Activated B cell treated with CpG ODN at 0.5 μM for 24 hours (primary cell): ENCODE results near the gene TESPA1. TPM values are rescaled to one million over a fixed set of nuclear protein-coding genes. Genes with fewer than 3 reads are reported as not detected.

Source experiments
- ATAC-seq: fragments of 200-7000 bp; cut with Tn5 transposase; one replicate; pipeline ENCODE4 v1.10.0; 2021; ENCODE audit warnings: low read depth, mild to moderate bottlenecking, moderate library complexity
- CTCF ChIA-PET: fragments of 350-600 bp; sonication (Branson Sonifier 250); formaldehyde crosslinking; loops from one replicate; lab custom pipeline; 2021; ENCODE audit warnings: antibody characterized with exemption; lab: Charles Lee
- POLR2A ChIA-PET: fragments of 350-600 bp; sonication (Branson Sonifier 250); formaldehyde crosslinking; loops from one replicate; lab custom pipeline; 2021; ENCODE audit warnings: antibody characterized with exemption; lab: Charles Lee
- DNase-seq: peaks from one replicate; pipeline ENCODE4 v3.0.0; 2022
- H3K27ac Mint-ChIP-seq: one replicate; pipeline ENCODE4 v1.8.0; 2020; ENCODE audit warnings: mixed read lengths
- H3K27me3 Mint-ChIP-seq: one replicate; pipeline ENCODE4 v1.8.0; 2021; ENCODE audit warnings: mixed read lengths
- H3K36me3 Mint-ChIP-seq: one replicate; pipeline ENCODE4 v1.8.0; 2021; ENCODE audit warnings: low read depth, mixed read lengths
- H3K4me1 Mint-ChIP-seq: one replicate; pipeline ENCODE4 v1.8.0; 2021; ENCODE audit warnings: mixed read lengths
- H3K4me3 Mint-ChIP-seq: one replicate; pipeline ENCODE4 v1.8.0; 2020; ENCODE audit warnings: mild to moderate bottlenecking, mixed read lengths
- H3K9me3 Mint-ChIP-seq: one replicate; pipeline ENCODE4 v1.8.0; 2020; ENCODE audit warnings: mixed read lengths
- intact Hi-C: fragments of 100-400 bp; cut with micrococcal nuclease; formaldehyde crosslinking; loops from one replicate; pipeline ENCODE4 v1.15.1; 2024
- total RNA-seq: library from RNA; stranded (reverse); gene quantifications from 2 replicates; pipeline ENCODE4 v1.2.3, GENCODE V29; 2022
- TF ChIP-seq, protein P1 (sequence below): fragments of 200-600 bp; IDR thresholded peaks from one replicate; pipeline ENCODE4 v1.8.0; 2022; ENCODE audit warnings: antibody characterized with exemption, mild to moderate bottlenecking

Gene TESPA1
- total RNA-seq, 1 donor from 2014 or later, result 35.5 TPM

DNA sequence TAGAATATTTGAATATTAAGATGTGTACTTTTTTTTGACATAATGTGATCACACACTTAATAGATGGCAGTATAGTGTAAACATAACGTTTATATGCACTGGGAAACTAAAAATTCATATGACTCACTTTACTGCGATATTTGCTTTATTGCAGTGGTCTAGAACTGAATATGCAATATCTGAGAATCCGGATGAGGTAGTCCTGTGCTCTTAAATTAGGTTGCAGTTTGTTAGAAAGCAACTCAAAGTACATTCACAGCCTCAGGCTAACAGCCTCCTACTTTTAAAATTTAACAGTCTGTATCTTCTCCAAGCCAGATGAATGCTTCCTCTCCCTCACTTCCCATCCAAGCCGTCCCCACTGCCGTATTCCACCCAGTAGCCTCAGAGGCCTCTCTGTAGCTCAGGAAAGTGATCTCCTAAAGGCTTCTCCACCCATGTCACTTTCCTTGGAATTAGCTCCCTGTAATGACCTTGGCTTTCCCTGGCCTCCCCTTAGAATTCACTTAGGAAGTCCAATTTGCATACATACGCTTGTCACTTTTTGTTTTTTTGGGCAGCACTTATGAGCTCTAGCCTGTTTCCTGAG, 43.7 kb downstream of the TESPA1 start:
- Mint-ChIP-seq H3K27me3 (no peaks in the 10 kb centered on the region), H3K4me3 (no peak overlapping the region), H3K36me3 (no peaks in the 10 kb centered on the region), H3K27ac (no peak overlapping the region), H3K9me3 (no peaks in the 10 kb centered on the region), H3K4me1 (peaks cover 4% of the 10 kb centered on the region)
- TF ChIP-seq, protein P1, sequence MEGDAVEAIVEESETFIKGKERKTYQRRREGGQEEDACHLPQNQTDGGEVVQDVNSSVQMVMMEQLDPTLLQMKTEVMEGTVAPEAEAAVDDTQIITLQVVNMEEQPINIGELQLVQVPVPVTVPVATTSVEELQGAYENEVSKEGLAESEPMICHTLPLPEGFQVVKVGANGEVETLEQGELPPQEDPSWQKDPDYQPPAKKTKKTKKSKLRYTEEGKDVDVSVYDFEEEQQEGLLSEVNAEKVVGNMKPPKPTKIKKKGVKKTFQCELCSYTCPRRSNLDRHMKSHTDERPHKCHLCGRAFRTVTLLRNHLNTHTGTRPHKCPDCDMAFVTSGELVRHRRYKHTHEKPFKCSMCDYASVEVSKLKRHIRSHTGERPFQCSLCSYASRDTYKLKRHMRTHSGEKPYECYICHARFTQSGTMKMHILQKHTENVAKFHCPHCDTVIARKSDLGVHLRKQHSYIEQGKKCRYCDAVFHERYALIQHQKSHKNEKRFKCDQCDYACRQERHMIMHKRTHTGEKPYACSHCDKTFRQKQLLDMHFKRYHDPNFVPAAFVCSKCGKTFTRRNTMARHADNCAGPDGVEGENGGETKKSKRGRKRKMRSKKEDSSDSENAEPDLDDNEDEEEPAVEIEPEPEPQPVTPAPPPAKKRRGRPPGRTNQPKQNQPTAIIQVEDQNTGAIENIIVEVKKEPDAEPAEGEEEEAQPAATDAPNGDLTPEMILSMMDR, result no peak
- intact Hi-C loops, result no loop called here
- ChIA-PET POLR2A (no interaction called here), CTCF (no interaction called here)
- no peak for DNase-seq
- ATAC-seq, result no peak

DNA sequence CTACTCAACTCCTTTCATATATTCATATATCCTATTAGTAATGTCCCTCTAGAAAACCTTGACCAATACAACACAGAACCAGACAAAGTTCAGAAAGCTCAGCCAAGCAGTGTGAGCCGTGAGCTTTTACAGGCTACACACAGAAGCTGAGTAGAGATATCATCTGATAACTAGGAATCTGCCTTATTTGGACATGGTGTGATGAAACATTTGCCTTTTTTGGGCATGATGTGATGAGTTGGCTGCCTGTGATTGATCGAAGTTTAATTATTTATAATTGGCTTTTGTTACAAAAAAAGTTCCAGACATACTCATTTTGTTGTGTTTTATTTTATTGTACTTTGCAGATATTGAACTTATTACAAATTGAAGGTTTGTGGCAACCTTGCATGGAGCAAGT, 46.6 kb downstream of the TESPA1 start:
- TF ChIP-seq, protein P1, result no peak
- Mint-ChIP-seq H3K27ac (no peak overlapping the region), H3K36me3 (no peaks in the 10 kb centered on the region), H3K9me3 (no peaks in the 10 kb centered on the region), H3K4me1 (peaks cover 10% of the 10 kb centered on the region), H3K27me3 (no peaks in the 10 kb centered on the region), H3K4me3 (no peak overlapping the region)
- ATAC-seq (no peak), DNase-seq (no peak)
- CTCF ChIA-PET, result no interaction called here
- POLR2A ChIA-PET, result no interaction called here
- intact Hi-C loops, result no loop called here

DNA sequence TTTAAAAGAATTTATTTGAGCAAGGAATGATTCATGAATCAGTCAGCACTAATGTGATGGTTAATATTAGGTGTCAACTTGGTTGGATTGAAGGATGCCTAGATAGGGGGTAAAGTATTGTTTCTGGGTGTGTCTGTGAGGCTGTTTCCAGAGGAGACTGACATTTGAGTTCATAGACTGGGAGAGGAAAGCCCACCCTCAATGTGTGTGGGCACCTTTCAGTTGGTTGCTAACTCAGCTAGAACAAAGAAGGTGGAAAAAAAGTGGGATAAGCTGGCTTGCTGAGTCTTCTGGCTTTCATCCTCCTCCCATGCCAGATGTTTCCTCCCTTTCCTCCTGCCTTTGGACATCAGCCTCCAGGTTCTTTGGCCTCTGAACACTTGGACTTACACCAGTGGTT, 47.2 kb downstream of the TESPA1 start:
- Mint-ChIP-seq H3K9me3 (no peaks in the 10 kb centered on the region), H3K4me1 (peaks cover 10% of the 10 kb centered on the region)
- TF ChIP-seq, protein P1, result no peak

DNA sequence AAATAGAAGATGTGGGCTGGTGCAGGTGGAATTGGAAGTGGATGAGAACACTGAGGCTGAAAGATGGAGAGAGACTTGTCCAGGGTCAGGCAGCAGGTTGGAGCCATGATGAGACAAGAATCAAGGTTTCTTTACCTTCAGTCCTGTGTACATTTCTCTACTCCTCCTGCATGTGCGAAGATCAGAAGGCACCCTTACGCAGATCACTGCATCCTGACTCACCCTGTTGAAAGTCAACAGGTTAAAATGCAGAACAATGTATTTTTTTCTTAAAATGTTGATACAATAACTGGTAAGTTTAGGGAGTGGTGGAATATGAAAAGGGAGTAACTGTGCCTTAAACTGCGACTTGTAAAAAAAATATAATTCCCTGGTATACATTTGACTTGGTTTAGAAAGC, 47.8 kb downstream of the TESPA1 start:
- CTCF ChIA-PET, result interaction anchor here (1.6 kb wide), 1 partner anchor 135 kb away, joined by 3 read pairs; no protein-coding TSS in a partner anchor
- Mint-ChIP-seq H3K4me1 (peaks cover 10% of the 10 kb centered on the region), H3K27ac (no peak overlapping the region), H3K9me3 (no peaks in the 10 kb centered on the region), H3K4me3 (no peak overlapping the region), H3K27me3 (no peaks in the 10 kb centered on the region), H3K36me3 (no peaks in the 10 kb centered on the region)
- intact Hi-C loops, result no loop called here
- no peak for ATAC-seq
- POLR2A ChIA-PET, result no interaction called here
- TF ChIP-seq, protein P1, result no peak
- DNase-seq, result no peak

More for the DNA sequence above, 47.2 kb downstream of the TESPA1 start:
- ATAC-seq (no peak), DNase-seq (no peak)
- CTCF ChIA-PET, result no interaction called here
- Mint-ChIP-seq H3K27ac (no peak overlapping the region), H3K27me3 (no peaks in the 10 kb centered on the region), H3K36me3 (no peaks in the 10 kb centered on the region), H3K4me3 (no peak overlapping the region)
- intact Hi-C loops, result no loop called here
- POLR2A ChIA-PET, result no interaction called here

DNA sequence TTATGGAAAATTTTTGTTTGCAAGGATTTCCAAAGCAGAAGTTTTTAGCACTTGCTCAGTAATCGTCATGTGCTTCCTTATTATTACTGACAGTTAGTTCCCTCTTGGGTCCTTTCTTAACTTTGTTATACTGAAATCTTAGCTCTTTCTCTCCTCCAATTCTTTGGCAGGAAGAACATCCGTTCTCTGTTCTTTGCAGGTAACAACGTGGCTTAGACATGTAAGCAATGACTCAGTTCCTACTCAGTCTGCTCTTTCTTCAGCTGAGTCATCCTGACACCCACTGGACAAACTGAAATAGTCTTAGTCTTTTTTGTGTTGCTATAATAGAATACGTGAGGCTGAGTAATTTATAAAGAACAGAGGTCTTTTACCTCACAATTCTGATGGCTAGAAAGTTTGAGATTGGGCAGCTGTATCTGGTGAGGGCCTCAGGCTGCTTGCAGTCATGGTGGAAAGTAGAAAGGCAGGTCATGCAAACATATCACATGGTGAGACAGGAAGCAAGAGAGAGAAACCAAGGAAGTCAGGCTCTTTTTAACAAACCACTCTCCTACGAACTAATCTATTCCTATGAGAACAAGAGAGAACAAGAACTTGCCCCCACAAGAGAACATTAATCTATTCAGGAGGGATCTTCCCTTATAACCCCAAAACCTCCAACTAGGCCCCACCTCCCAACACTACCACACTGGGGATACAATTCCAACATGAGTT, 49.2 kb downstream of the TESPA1 start:
- Mint-ChIP-seq H3K36me3 (peaks cover 4% of the 10 kb centered on the region), H3K27ac (peak overlapping the region; percentile 42), H3K4me1 (peaks cover 10% of the 10 kb centered on the region), H3K27me3 (no peaks in the 10 kb centered on the region), H3K4me3 (no peak overlapping the region), H3K9me3 (peaks cover 9% of the 10 kb centered on the region)
- intact Hi-C loops, result no loop called here
- ChIA-PET CTCF (interaction anchor here (1.1 to 1.6 kb wide), 2 partner anchors 23 to 137 kb away, joined by 3 to 4 read pairs; no protein-coding TSS in a partner anchor), POLR2A (interaction anchor here (1.1 kb wide), 1 partner anchor 49 kb away, joined by 4 read pairs; the partner anchor contains the start of gene TESPA1)
- ATAC-seq (peak; percentile 50), DNase-seq (no peak)
- TF ChIP-seq, protein P1, result no peak
